HG03457 (cell line): ENCODE measurements around the gene LRRC56.
A peak's percentile ranks its signal among the peaks of the same experiment; 100 is the strongest.

ENCODE experiments used
- ATAC-seq: cut with Tn5 transposase; IDR thresholded peaks from one replicate; pipeline ENCODE4 v1.9.1; 2021; ENCODE audit warnings: moderate number of reproducible peaks; ENCODE audit not compliant: unreplicated experiment

Gene LRRC56

DNA sequence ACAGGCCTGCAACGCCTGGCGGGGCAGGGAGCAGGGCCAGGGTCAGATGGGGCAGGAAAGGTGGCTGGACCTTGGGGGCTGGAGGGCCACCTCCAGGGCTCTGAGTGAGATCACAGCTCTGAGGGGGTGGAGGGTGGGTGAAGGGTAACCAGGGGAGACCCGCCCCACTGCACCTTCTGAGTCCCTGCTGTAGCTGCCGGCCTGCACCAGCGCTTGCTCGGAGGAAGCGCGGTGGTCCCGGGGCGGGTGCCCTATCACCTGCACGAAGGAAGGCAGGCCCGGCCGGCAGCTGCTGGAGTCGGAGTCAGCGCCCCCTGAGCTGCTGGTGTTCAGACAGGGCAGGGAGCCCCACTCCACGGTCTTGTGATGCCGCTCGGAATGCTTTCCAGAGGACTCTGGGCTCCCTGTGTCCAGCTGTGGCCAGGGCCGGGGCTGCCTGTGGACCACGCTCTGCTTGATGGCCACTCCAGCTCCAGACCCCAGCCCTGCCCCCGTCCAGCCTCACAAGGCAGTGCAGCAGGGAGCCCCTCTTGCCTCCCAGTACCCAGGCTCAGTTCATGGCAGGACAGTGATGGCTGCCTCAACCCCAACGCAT, 19.4 kb downstream of the LRRC56 start:
- ATAC-seq = no peak

DNA sequence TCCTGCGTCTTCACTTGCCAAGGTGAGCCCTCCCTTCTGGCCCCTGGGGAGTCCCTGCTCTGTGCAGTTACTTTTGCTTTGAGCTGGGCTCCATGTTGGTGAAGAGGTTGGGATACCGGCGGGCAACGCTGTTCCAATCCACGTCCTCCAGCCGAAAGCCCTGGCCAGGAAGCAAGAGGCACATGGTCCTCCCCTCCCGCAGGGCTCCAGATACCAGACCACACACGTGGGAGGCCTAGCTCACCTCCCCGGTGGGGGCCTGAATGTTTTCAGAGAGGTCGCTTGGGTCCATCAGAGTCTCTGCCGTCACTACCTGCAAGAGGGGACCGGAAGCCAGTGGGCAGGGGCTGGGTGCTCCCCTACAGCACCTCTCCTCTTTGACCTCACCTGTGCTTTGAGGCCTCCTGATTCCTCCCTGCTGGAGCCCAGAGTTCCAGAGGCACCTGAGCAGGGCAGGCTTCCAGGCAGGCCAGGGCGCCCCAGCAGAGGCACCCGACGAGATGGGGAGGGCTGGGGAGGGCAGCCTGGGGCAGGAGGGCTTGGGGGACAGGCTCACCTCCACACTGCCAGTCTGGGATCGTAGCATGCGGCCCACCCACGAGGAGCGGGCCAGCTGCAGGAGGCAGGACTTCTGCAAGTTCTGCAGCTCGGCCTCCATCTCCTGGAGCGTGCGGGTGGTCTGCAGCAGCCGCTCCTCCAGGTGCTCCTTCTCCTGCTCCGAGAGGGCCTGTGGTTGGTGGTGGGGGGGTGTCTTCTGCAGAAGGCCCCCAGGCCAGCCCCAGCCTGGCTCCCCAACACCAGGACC, 20.2 kb downstream of the LRRC56 start:
- no peak for ATAC-seq

DNA sequence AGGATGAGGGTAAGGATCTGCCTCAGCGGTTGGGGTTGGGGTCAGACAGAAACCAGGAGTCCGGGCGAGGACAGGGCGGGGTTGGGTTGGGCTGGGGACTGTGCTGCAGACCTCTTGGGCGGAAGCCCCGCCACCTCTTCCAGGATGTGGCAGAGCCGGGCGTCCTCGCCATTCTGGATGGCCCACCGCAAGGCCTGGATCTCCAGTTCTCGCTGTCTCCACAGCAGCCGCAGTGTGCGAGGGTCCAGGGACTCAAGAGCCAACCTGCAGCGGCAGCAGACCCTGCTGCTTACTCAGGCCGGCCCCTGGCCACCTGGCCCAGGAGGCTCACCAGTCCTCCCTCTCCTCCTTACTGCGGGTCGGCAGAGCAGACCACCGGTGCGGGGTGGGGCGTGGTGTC, 21.2 kb downstream of the LRRC56 start:
- ATAC-seq = no peak

DNA sequence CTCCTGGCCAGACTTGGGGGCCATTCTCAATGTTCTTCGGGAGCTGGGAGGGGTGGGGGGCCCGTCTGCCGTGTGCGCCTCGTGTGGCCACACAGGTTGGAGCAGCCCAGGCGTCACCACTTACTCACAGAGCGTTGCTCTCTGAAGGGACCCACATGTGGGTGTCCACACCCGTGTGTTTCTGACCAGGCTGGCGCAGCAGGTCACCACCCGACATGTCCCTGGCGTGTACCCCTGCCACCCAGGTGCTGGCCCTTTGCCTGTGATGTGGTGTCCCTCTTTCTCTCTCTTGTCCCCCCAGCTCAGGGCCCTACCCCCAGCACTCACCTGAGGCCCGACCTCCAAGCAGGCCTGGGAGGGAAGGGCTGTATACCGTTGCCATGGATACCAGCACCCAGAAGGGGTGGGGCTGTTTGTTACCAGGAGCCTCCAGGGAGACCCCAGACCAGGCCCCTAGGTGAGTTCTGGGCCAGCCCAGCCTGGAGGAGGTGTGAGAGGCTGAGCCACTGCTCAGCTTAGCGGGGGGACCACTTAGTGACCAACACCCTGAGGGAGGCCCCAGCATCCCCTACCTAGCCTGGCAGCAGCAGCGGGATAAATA, 21.8 kb downstream of the LRRC56 start:
- no peak for ATAC-seq

DNA sequence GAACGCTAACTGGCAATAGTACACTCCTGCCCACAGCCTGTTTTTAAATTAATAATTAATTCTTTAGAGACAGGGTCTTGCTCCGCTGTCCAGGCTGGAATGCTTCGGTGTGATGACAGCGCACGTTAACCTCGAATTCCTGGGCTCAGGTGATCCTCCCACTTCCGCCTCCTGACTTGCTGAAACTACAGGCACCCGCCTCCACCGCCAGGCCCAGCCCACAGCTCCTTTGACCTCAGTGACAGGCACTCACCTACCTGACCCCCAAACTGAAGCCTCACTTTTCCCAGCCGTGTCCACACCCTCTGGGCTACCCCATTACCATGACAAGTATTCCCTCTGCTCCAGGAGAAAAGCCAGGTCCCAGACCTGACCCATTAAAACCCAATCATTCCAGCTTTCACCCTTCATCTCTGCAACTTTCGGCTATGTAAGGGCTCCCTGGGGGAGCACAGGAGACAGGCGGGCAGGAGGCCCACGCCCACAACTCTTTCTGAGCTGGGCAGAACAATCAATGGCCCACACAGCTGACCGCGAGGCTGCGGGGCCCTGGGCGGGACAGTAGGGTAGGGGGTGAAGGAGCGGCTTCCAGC, 22.5 kb downstream of the LRRC56 start:
- ATAC-seq = no peak

DNA sequence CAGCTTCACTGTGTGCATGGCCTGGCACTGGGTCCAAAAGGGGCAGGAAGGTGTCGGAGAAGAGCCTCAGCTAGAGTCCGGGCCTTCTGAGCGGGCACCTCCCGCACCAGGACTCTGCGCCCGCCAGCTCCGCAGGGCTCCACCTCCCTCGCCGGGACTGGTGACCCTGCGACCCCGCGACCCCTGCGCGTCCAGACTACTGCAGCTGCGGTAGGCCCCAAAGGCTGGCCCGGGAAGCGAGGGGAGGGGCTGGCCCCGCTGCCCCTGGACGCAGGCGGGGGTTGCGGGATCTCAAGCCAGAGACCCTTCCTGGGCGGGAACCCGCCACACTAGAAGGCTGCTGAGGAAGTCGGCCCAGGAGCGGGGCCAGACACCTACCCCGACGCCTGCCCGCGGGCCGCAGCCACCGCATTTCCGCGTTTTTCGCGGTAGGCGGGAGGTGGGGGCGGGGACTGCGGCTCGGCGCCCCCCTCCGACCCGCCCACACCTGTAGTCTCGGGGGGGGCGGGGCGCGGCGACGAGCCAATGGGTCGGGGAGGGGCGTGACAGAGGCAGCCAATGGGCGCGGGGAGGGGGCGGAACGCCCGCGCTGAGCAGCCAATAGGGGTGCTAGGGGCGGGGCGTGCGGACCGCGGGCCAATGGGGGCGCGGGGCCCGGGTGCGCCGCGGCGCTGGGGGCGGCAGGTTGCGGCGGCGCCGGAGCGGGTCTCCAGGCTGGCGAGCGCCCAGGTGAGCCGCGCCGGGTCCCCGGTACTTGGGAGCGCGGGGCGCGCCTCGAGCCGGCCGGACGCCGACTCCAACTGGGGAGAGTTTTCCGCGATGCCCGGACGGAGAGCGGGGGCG, 23.2 kb downstream of the LRRC56 start, which contains the start of the genes LMNTD2 and RASSF7:
Gene LMNTD2, minus strand, starts transcription at position 434 of the 843 bp plus-strand sequence. Its CDS starts 22 bp downstream, at position 412.
Gene RASSF7, plus strand, starts transcription at position 666 of the 843 bp plus-strand sequence. CDS start 799 bp downstream, outside the sequence.
- peak; percentile 40 for ATAC-seq

DNA sequence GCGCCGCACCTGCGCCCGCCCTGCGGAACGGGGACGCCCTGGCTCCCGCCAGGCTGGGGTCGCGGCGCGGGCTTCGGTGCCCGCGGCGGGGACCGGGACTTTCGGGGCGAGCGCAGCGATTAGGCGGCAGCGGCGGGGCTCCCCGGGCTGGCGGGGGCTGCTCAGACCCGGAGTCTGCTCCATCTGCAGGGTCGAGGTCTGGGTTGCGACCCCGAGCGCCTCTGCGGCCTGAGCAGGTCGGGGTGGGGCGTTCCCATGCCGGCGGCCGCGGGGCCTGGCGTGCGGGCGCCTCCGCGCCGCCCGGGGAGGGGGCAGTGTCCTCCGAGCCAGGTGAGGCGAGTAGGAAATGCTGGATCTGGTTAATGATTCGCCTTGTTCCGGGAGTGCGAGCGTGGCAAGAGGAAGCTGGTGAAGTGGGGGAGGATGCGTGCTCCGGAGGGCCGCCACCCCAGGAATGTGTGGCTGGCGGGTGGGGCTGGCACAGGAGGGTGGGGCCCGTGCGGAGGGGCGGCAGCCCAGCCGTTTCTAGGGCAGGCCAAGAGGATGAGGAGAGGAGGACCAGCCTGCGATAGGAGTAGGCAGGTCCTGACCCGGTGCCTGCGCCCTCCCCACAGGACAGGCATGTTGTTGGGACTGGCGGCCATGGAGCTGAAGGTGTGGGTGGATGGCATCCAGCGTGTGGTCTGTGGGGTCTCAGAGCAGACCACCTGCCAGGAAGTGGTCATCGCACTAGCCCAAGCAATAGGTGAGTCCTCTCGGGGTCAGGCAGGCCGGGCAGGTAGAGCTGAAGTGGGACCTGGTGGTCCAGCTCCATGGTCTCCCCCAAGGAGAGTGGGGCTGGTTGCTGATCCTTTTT, 24.0 kb downstream of the LRRC56 start:
- peak; percentile 9 for ATAC-seq

DNA sequence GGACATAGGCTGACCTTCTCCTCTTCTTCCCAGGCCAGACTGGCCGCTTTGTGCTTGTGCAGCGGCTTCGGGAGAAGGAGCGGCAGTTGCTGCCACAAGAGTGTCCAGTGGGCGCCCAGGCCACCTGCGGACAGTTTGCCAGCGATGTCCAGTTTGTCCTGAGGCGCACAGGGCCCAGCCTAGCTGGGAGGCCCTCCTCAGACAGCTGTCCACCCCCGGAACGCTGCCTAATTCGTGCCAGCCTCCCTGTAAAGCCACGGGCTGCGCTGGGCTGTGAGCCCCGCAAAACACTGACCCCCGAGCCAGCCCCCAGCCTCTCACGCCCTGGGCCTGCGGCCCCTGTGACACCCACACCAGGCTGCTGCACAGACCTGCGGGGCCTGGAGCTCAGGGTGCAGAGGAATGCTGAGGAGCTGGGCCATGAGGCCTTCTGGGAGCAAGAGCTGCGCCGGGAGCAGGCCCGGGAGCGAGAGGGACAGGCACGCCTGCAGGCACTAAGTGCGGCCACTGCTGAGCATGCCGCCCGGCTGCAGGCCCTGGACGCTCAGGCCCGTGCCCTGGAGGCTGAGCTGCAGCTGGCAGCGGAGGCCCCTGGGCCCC, 24.8 kb downstream of the LRRC56 start:
- ATAC-seq = no peak

DNA sequence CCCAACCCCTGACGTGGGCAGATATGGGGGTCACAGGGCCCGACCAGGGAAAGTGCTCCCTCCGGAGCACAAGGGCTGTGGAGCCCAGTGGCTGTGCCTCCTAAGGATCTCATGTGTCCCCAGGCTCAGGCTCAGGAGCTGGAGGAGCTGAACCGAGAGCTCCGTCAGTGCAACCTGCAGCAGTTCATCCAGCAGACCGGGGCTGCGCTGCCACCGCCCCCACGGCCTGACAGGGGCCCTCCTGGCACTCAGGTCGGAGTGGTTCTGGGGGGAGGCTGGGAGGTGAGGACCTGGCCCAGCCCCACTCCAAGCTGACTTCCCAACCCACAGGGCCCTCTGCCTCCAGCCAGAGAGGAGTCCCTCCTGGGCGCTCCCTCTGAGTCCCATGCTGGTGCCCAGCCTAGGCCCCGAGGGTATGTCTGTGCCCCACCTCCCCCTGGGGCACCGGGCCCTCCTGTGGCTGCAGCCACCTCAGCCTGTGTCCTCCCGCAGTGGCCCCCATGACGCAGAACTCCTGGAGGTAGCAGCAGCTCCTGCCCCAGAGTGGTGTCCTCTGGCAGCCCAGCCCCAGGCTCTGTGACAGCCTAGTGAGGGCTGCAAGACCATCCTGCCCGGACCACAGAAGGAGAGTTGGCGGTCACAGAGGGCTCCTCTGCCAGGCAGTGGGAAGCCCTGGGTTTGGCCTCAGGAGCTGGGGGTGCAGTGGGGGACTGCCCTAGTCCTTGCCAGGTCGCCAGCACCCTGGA, 25.9 kb downstream of the LRRC56 start:
- no peak for ATAC-seq

DNA sequence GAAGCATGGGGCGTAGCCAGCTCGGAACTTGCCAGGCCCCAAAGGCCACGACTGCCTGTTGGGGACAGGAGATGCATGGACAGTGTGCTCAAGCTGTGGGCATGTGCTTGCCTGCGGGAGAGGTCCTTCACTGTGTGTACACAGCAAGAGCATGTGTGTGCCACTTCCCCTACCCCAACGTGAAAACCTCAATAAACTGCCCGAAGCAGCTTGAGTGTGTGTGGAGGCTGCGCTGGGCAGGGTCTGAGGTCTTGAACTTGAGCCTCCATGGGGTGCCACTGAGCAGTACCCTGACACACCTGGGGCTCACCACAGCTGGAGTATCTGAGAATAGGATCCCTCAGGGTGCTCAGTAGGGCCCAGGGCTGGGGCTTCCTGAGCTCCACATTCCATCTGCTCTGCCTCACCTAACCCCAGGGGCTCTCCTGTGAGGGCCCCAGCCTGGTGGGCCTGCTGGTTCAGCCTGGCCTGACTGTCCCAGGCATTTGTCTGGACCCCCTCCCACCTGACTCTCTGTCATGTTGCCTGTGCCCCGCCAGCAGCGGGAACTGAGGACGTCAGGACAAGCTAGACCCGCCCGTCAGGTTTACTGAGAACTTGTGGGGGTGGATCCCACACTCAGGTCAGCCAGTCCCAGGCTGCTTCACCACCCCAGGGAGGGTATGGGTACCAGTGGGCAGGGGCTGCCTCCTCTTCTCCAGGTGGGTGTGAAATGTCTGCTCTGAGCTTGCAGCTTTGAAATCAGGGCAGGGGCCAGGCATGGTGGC, 26.7 kb downstream of the LRRC56 start:
- no peak for ATAC-seq

DNA sequence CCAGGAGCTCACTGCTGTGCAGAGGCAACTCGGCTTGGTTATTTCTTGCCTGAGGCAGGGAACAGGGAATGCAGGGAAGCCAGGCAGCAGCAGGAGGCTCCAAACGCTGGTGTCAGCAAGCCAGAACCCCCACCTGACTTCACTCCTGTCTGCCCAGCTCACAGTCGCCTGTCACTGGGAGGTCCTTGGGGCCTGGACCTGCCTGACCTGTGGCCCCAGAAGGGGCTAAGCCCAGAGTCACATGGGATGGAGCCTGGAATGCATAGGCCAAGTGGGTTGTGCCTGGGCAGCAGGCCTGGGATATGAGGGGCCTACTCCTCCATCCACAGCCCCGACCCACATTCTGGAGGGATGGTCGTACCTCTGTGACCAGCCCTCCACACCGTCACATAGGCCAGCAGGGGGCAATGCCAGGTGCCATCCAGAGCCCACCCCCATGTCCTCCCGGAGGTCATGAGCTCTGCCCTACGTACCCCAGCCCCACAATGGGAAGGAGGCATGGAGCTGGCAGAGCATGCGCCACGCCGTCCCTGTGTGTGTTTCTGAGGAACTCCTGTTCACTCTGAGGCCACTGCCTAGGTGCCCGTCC, 28.7 kb downstream of the LRRC56 start:
- no peak for ATAC-seq

DNA sequence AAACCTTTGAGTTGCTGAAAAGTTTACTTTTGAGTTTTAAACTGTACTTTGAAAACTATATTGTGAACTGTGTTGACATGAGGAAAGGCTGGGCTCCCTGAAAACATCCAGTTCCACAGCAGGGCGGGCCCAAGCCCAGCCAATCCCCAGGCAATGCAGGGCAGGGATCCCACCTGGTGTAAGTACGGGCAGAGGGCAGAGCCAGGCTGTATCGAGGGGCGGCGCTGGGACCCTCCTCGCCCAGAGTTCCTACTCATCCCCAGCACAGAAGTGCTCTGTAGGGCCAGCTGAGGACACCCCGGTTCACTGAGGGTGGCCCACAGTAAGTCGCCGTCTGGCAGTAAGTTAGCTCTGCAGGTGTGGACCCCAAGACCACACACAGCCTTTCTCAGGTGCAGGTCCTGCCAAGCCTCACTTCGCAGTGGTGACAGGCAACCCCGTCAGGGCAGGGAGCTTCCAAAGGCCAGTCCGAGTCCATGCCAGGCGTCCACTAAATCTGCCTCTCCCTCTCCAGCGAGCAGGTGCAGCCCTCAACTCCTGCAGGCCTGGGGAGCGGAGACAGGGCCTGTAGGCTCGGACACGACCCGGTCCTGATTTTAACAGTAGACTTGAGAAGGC, 29.8 kb downstream of the LRRC56 start:
- no peak for ATAC-seq

DNA sequence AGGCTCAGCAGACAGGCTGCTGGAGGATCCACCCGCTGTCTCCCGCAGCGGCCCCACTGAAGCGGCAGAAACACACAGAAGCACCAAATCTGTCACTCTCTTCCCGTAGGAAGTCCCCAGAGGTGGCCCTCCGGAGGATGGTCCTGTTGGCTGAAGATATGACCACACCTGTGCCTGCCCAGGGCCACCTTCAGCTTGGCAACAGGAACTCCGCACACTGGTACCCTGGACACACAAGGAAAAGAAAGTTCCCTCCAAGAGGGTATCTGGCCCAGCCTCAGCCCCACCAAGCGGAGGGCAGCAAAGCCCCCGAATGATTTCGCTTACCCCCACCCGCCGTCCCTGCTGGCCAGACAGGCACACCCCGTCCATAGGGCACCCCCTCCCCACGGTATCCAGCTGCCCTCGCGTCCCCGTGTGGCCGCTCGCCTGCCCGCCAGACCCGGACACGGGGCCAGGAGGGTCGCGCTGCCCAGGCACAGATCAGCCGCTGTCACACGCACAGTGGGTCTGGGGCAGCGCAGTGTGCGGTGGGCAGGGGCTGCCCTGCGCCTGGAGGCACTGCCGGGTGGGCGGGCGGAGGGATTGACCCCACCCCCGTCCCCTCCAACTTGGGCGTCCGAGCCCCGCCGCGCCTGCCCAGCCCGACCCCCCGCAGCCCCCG, 30.4 kb downstream of the LRRC56 start:
- ATAC-seq = no peak

DNA sequence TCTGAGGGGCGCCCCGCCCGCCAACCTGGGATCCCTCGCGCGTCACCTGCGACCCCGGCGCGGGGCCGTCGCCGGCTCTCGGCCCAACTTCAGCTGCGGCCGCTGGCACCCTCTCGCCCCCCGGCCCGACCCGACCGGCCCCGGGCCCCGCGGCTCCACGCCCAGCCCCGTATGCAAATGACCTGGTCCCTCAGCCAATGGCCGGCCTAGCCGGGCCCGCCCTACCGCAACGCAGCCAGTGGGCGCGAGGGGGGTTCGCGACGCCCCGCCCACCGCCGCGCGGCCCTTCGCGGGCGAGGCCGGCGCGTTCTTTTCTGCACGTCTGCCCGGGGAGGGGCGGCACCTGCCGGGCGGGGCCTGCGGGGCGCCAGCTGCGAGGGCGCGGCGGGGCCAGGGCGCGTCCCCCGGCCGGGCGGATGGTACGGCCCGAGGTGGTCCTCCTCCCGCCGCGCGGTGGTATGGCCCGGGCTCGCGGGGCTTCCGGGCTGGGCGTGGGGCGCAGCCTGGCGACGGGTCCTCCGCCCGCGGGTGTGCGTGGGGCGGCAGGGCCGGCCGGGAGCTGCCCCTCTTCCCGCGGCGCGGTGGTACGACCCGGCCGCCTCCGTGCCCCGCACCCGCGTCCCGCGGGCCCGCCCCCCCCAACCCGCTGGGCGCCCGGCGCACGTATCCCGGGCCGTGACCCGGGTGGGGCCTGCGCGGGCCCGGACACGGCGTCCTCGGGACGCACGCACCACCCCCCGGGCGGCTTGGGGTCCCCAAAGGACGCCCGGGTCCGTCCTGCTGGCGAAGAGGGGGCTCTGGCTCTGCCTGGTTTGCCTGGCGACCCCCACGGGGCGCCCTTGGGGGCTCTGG, 31.2 kb downstream of the LRRC56 start:
- ATAC-seq = peak; percentile 66

DNA sequence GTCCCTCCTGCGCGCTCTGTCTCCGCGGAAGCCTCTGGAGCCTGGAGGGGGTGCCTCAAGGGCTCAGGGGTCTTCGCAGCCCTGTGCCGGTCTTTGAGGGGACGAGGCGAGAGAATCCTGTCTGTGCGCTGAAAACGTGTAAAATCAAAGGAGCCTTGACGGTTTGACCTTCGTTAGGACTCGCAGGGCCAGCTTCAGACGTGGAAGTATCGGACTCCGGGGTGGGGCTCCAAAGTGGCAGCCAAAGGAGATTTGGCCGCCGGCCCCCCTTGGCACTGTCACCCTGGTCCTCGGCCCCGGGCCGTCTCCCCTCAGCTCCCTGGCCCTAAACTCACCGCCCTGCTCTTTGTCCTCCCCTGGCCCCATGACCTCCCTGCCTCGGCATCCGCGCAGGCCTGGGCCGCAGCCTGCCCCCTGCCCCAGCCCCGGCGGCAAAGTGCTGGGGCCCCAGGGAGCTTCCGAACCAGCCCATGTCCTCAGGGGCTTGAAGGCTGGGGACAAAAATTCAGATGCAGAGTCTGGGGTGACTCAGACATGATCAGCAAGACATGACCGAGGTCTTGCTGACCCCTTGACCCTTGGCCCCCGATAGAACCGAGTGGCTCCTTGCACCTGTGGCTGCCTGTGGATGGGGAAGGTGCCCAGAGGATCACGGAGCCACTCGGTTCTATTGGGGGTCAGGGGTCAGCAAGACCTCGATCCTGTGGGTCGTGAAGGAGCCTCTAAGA, 32.0 kb downstream of the LRRC56 start:
- ATAC-seq = no peak
